ENCODE measurements around the gene MRLN. TPM values are rescaled to one million over a fixed set of nuclear protein-coding genes. Genes with fewer than 3 reads are reported as not detected.

Gene MRLN
- total RNA-seq, result not detected in 2 replicates

GRCh38 chr10:59753267-59753666, at the start of gene MRLN:
Gene MRLN (minus strand): TSS chr10:59753455.

GRCh38 chr10:59709395-59710125, 43.7 kb downstream of the MRLN start, which contains the start of gene SLC16A9:
Gene SLC16A9 (minus strand): TSS chr10:59709850. CDS start chr10:59684291, 25,559 bp downstream.

Other genes starting within 250 kb of the MRLN start
- 1.1 and 1.2 TPM in 2 replicates for gene SLC16A9, start 43.6 kb downstream of the MRLN start, total RNA-seq
- 28.4 and 37.1 TPM in 2 replicates for gene CCDC6, start 153.1 kb upstream of the MRLN start, total RNA-seq

All from uterine smooth muscle cell (primary cell).